ENCODE results near the gene TELO2.

The TELO2 gene

GRCh38 chr16:1505073-1505844, 12.1 kb downstream of the TELO2 start:
- no peaks in the 10 kb centered on the region for H3K27me3 ChIP-seq (ENCODE audit: insufficient read depth, low read length)
- no peaks in the 10 kb centered on the region for H3F3A ChIP-seq (ENCODE audit: insufficient read depth, low read length)
- no peak overlapping the region for H3K9ac ChIP-seq (ENCODE audit: low read length)
- no peaks in the 10 kb centered on the region for H3K79me2 ChIP-seq (ENCODE audit: insufficient read depth, low read length)
- H2AFZ ChIP-seq (ENCODE audit: low read length), result no peak overlapping the region
- no peaks in the 10 kb centered on the region for H4K20me1 ChIP-seq (ENCODE audit: insufficient read depth, low read length)
- TF ChIP-seq CTCF (IDR thresholded peaks at IDR 0.05; ENCODE audit: low read length) (no peak), EZH2 (IDR thresholded peaks at IDR 0.05; ENCODE audit: borderline replicate concordance, low read length) (no peak)
- H3K4me1 ChIP-seq (ENCODE audit: insufficient read depth, low read length, severe bottlenecking), result no peaks in the 10 kb centered on the region
- H3K36me3 ChIP-seq (ENCODE audit: insufficient read depth, low read length), result peaks cover 49% of the 10 kb centered on the region
- H3K4me3 ChIP-seq (ENCODE audit: low read depth, low read length, poor library complexity, severe bottlenecking), result no peak overlapping the region
- no peaks in the 10 kb centered on the region for H3K9me2 ChIP-seq (ENCODE audit: low read depth, low read length)
- no peak overlapping the region for H3K27ac ChIP-seq (ENCODE audit: low read depth, low read length, poor library complexity, severe bottlenecking)
- H3K9me3 ChIP-seq (ENCODE audit: low read length), result no peaks in the 10 kb centered on the region
- no peak overlapping the region for H3K4me2 ChIP-seq (ENCODE audit: low read length)

- H3K9me2 ChIP-seq (ENCODE audit: low read depth, low read length), result no peaks in the 10 kb centered on the region
- no peak overlapping the region for H3K27ac ChIP-seq (ENCODE audit: low read depth, low read length, poor library complexity, severe bottlenecking)
- no peak overlapping the region for H2AFZ ChIP-seq (ENCODE audit: low read length)
- peaks cover 49% of the 10 kb centered on the region for H3K36me3 ChIP-seq (ENCODE audit: insufficient read depth, low read length)
- H3K4me1 ChIP-seq (ENCODE audit: insufficient read depth, low read length, severe bottlenecking), result no peaks in the 10 kb centered on the region
- H3K9ac ChIP-seq (ENCODE audit: low read length), result no peak overlapping the region
- TF ChIP-seq CTCF (IDR thresholded peaks at IDR 0.05; ENCODE audit: low read length) (no peak), EZH2 (IDR thresholded peaks at IDR 0.05; ENCODE audit: borderline replicate concordance, low read length) (no peak)
- no peaks in the 10 kb centered on the region for H3K27me3 ChIP-seq (ENCODE audit: insufficient read depth, low read length)
- no peak overlapping the region for H3K4me2 ChIP-seq (ENCODE audit: low read length)
- no peaks in the 10 kb centered on the region for H4K20me1 ChIP-seq (ENCODE audit: insufficient read depth, low read length)
- H3K4me3 ChIP-seq (ENCODE audit: low read depth, low read length, poor library complexity, severe bottlenecking), result no peak overlapping the region
- no peaks in the 10 kb centered on the region for H3F3A ChIP-seq (ENCODE audit: insufficient read depth, low read length)
- H3K79me2 ChIP-seq (ENCODE audit: insufficient read depth, low read length), result no peaks in the 10 kb centered on the region
- H3K9me3 ChIP-seq (ENCODE audit: low read length), result no peaks in the 10 kb centered on the region
These were observed 12.8 kb downstream of the TELO2 start for GRCh38 chr16:1505912-1506311.

GRCh38 chr16:1506494-1507213, 13.5 kb downstream of the TELO2 start:
- Histone ChIP-seq H3K27me3 (ENCODE audit: insufficient read depth, low read length) (no peaks in the 10 kb centered on the region), H3K4me1 (ENCODE audit: insufficient read depth, low read length, severe bottlenecking) (no peaks in the 10 kb centered on the region), H3K79me2 (ENCODE audit: insufficient read depth, low read length) (no peaks in the 10 kb centered on the region), H3F3A (ENCODE audit: insufficient read depth, low read length) (no peaks in the 10 kb centered on the region), H4K20me1 (ENCODE audit: insufficient read depth, low read length) (no peaks in the 10 kb centered on the region), H3K4me2 (ENCODE audit: low read length) (no peak overlapping the region), H3K9ac (ENCODE audit: low read length) (no peak overlapping the region), H3K9me2 (ENCODE audit: low read depth, low read length) (no peaks in the 10 kb centered on the region), H2AFZ (ENCODE audit: low read length) (no peak overlapping the region), H3K4me3 (ENCODE audit: low read depth, low read length, poor library complexity, severe bottlenecking) (no peak overlapping the region), H3K9me3 (ENCODE audit: low read length) (no peaks in the 10 kb centered on the region), H3K27ac (ENCODE audit: low read depth, low read length, poor library complexity, severe bottlenecking) (no peak overlapping the region), H3K36me3 (ENCODE audit: insufficient read depth, low read length) (peaks cover 48% of the 10 kb centered on the region)
- TF ChIP-seq EZH2 (IDR thresholded peaks at IDR 0.05; ENCODE audit: borderline replicate concordance, low read length) (no peak), CTCF (IDR thresholded peaks at IDR 0.05; ENCODE audit: low read length) (no peak)
